GM18873 (cell line): ENCODE measurements around the gene PDE4C.

Experiments
- ATAC-seq: cut with Tn5 transposase; IDR thresholded peaks from one replicate; pipeline ENCODE4 v1.9.1; 2021; ENCODE audit warnings: mild to moderate bottlenecking, moderate library complexity, moderate number of reproducible peaks; ENCODE audit not compliant: unreplicated experiment, low FRiP score

Gene PDE4C

DNA sequence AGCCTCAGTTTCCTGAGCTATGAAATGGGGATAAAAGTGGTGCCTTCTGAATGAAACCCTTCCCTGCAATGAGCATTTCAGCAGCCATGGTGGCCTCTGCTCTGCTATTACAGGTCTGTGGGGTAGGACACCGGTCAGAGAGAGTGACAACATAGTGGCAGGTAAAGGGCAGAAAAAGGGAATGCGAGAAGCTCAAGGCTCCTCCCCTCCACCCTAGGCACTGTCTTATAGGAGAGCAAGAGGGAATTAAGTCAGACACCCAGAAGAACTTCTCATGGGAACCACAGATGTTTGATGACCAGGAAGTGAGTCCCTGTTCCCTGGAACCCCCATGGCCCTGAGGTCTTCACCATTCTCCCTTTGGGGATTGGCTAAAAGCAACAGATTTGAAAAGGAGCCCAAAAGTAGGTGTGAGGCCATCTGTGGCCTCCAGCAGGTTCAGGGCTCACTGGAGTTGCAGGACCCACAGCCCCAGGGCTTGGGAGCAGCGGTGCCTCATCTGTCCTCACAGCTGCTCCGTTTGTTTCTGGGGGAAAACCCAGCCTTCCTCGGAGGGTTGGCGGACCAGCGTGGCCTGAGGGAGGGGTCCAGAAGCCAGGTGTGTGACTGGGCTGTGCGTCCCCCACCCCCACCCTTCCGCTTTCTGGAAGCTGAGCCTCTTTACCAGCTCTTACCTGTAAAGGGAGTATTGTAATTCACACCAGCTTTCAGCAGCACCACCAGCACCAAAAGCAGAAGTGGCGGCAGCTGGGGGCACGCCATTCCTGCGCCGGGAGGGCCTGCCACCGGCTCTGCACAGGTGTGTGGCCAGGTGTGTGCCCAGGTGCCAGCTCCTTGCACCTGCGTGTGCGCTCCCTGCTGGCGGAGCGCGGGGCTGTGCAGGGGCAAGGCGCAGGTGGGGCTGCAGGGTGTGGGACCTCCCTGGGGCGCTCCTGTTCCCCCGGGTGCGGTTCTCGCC lies 28.6 kb upstream of the PDE4C start:
- ATAC-seq = no peak

DNA sequence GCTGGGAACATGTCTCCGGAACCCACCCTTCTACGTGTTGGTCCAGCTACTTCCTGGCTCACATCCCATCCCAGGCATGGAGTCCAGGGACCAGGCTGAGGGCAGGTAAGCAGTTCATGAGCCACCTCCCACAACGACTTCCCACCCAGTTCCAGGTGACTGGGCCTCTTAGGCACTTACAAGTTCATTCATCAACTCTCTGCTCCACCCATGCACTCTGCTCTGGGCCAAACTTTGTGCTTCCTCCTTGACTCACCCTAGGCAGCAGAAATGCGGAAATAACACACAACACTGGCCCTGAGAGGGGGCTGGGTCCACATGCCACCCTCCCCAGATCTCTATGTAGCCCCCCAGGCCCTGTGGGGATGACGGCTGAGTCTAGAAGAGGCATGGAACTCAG lies 27.5 kb upstream of the PDE4C start:
- ATAC-seq = no peak

DNA sequence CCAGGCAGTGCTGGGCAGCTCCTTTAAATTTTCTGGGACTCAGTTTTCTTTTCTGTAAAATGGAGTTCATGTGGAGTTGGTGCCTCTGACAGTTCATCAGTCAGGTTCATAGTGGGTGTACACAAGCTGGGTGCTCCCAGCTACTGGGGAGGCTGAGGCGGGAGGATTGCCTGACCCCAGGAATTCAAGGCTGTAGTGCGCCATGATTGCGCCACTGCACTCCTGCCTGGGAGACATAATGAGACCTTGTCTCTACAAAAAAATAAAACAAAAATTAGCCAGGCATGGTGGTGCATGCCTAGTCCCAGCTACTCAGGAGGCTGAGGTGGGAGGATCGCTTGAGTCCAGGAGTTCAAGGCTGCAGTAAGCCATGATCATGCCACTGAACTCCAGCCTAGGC lies 26.9 kb upstream of the PDE4C start:
- no peak for ATAC-seq

DNA sequence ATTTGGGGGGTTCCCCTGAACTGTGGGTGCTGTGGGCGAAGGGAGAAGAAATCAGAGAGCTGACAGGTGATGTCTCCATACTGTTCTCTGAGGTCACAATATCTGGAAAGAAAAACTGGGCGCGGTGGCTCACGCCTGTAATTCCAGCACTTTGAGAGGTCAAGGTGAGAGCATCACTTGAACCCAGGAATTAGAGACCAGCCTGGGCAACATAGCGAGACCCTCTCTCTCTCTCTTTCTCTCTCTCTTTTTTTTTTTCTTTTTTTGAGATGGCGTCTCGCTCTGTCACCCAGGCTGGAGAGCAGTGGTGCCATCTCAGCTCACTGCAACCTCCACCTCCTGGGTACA lies 26.1 kb upstream of the PDE4C start:
- ATAC-seq = no peak

DNA sequence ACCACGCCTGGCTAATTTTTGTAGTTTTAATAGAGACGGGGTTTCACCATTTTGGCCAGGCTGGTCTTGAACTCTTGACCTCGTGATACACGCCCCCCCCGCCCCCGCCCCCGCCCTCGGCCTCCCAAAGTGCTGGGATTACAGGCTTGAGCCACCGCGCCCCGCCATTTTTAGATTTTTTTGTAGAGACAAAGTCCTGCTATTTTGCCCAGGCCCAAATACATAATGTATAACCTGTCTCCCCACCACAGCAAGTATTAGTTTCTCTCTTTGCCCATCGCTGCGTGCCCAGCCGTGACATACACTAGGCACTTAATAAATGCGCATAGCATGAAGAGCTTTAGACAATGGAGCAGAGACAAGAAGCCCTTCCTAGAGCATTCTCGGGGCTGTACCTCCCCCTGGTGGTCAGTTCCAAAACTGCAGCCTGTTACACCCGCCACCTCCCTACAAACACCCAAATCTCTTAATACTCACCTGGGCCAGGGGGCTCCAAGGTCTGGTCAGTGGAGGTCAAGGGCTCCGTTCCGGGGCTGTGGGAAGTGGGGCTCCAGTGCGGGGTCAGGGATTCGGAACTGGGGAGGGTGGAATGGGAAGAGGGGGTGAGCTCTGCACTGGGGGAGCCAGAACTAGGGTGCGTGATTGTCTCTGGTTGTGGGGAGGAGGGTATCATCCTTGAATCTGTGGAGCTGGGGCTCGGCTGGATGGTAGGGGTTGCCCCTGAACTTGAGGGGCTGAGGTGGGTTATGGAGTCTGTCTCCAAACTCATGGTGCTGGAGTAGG lies 25.5 kb upstream of the PDE4C start:
- no peak for ATAC-seq

DNA sequence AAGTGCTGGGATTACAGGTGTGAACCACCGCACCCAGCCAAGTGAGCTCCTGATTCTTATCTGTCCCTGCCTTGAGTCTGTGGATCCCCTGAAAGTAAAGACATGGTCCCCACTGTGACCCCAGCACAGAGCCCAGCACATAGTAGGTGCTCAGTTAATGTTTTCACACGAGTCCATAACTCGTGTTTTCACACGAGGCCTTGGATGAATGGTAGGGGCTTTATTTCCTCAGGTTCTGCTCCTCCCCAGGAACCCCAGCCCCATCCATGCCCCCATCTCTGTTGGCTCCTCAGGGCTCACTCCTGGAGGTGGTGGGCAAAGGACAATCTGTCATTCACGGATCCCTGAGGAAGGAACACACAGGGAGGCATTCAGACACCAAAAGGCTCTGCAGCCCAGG lies 23.6 kb upstream of the PDE4C start:
- no peak for ATAC-seq

DNA sequence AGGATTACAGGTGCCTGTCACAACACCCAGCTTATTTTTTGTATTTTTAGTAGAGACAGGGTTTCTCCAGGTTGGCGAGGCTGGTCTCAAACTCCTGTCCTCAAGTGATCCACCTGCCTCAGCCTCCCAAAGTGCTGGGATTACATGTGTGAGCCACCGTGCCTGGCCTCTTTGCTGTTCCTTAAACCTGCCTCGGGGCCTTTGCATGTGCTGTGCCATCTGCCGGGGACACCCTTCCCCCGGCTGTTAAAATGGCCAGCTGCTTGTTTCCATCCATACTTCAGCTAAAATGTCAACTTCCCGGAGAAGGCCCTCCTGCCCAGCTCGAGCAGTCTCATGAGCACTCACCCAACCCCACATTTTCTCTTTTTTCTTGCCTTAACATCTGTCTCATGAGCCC lies 19.1 kb upstream of the PDE4C start:
- ATAC-seq = no peak

DNA sequence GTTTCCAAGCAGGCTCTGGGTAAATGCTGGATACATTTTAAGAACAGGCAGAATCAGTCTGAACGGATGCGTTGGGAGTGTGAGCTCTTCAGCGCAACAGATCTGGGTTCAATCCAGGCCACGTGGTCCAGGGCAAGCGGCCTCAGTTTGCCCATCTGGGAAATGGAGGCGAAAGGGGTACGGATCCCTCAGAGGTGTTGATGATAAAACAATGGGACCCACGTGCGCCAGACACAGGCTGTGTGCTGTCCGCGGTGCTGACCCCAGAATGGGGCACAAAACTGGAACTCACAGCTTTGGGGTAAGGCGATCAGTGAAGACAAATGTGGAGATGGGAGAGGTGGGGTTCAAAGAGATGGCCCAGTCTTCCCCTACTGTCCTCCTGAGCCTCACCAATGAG lies 13.1 kb upstream of the PDE4C start:
- no peak for ATAC-seq

DNA sequence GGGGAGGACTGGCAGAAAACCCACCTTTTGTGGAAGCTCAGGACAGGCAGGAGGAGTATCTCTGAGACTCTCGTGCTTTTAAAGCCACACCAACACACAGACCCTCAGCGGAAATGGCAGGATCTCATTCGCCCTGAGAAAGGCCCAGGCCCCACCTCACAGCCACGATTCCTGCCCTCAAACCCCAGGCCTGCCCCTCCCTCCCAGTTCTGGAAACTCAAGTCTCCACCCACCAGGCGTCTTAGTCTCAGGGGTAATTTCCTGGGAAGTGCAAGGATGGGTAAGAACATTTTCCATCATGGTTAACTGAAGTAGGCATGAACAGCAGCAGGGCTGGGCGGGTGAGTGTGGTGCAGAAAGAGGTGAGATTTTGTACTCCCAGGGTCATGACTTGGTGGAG lies 8.0 kb upstream of the PDE4C start:
- no peak for ATAC-seq

DNA sequence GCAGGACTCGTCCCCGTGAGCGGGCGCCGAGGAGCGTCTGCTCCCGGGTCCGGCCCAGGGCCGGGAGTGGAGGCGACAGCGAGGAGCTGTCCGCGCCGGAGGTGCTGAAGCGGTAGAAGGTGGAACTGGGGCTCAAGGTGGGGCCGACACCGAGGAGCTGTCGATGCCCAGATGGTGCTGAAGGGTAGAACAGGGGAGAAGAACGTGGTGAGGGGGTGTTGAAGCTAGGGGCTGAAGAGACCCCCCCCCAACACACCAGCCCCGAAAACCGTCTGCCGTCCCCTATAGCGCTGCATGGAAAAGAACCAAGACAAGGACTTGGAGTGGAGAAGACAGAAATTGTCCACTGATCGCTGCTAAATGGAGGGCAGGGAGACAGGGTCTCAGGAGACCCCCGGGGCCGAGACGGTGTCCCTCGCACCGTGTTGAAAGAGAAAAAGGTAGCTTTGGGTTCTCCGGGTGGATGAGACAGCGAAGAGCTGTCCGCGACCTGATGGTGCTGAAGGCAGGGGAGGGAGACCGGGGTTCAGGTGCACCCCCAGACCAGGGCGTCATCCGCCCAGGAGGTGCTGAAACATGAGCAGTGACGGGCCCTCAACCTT lies 7.1 kb upstream of the PDE4C start:
- no peak for ATAC-seq

DNA sequence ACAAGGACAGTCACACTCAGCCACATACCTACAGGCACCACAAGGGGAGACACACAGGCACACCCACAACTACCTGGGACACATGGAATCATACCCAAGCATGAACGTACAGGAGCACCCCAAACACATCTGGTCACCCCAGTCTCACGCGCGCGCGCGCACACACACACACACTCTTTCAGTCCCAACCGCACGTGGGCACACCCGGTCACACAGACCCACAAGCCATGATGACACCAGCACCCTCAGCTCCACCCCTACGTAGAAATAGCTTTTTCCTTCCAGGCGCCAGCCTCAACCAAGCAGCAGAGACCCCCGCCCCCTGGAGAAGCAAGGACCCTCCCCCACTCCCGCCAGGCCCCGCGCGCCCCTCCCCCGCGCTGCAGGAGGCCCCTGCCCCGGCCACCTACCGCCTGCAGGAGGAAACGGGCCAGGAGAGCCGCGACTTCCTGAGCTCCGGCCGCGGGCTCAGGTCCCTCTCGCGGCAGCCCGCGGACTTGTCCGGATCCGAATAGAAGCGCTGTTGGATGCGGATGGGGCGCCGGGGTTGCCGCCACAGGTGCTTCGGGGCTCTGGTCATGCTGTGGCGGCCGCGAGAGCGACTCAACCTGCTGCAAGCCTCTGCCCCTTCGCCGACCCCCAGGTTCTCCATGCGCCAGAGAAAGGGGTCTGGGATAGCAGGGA lies 6.4 kb upstream of the PDE4C start:
- no peak for ATAC-seq

DNA sequence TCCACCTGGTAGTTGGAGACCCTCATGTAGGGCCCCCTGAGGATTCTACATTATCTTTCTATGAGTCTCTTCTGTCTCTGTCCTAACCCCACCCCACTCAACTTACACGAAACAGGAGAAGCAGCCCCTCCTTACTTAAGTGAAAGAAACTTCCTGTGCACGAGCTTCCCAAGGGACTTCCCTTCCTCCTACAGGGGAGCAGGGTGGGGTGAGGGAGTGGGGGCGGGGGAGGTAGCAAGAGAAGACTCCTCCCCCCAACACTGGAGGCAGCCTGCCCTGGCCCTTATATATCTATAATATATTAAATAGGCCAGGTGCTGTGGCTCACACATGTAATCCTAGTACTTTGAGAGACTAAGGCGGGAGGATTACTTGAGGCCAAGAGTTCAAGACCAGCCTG lies 5.5 kb upstream of the PDE4C start:
- no peak for ATAC-seq

DNA sequence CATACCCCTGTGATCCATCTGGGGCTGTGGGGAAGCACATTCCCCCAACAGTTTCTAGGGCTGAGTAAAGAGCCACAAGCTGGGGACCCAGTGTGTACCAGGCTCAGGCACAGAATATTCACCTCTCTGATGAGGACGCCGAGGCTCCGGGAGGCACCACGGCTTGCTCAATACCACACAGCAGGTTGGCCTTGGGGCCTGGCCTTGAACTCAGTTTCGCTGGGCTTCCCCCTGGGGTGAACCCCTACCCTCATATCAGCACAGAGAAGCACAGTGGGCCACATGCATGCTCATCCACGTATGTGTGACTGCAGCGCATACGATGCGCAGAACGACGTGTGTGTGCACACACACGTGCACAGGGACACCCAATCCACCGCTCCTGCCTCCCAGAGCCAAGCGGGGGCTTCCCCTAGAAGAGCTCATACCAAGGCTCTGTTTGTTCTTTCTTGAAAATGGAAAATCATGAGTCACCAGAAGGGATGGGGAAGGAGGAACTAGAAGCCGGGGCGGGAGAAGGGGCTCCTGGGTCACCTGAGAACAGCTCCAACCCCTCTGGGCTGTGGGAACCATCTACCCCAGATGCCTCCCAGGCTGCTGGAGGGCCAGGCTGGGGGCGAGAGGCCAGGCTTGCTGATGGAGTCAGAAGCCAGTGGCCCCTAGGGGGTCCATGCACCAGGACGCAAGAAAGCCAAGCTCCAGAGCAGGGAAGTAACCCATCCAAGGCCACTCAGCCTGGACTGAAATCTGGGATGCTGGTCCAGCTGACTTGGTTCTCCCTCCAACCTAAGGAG lies 4.9 kb upstream of the PDE4C start:
- ATAC-seq = no peak

DNA sequence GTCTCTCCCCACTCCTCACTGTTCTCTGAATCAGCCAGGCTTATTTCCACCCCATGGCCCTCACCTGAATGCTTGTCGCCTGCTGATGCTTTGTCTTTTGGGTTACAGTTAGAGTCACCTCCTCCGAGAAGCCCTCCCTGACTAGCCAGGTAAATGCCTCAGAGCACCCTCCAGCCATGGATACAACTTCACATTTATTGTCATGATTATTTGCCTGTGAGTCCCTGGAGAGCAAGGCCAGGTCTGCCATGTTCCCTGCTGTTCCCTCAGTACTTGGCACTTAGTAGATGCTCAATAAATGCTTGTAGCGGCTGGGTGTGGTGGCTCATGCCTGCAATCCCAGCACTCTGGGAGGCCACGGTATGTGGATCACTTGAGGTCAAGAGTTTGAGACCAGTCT lies 3.7 kb upstream of the PDE4C start:
- no peak for ATAC-seq

DNA sequence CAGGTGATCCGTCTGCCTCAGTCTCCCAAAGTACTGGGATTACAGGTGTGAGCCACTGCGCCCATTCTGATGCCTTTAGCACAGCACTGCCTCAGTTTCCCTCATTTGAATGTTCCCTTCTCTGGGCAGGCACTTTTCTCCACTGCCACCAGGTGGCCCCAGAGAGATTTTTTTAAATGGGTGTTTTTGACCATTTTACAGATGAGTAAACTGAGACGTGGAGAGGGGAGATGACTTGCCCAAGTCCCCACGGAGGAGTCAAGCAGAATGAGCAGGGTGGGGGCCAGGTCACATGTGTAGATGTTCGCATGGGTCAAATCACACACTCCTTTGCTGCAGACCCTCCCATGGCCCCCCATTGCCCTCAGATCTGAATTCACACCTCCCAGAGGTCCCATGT lies 3.2 kb upstream of the PDE4C start:
- no peak for ATAC-seq

DNA sequence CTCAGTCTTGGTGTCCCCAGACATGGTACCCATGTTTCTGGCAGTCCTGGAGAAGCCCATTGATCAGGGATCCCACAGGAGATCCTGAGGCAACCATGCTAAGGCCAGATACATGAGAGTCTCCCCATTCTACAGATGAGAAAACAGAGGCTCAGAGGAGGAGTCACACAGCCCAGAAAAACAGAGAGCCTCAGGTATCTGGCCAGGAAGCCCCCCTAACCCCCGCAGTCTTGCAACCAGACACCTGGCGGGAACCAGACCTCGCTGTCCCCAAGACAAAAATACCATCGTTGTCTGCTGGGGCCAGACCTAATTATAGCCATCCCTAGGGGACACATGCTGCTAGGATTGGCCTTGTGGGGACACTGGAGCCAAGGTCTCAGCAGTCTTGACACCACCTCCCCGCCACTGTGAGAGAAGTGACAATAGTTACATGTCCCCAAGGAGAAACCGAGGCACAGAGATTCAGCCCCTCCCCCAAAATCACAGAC lies 1.6 kb upstream of the PDE4C start:
- ATAC-seq = no peak

DNA sequence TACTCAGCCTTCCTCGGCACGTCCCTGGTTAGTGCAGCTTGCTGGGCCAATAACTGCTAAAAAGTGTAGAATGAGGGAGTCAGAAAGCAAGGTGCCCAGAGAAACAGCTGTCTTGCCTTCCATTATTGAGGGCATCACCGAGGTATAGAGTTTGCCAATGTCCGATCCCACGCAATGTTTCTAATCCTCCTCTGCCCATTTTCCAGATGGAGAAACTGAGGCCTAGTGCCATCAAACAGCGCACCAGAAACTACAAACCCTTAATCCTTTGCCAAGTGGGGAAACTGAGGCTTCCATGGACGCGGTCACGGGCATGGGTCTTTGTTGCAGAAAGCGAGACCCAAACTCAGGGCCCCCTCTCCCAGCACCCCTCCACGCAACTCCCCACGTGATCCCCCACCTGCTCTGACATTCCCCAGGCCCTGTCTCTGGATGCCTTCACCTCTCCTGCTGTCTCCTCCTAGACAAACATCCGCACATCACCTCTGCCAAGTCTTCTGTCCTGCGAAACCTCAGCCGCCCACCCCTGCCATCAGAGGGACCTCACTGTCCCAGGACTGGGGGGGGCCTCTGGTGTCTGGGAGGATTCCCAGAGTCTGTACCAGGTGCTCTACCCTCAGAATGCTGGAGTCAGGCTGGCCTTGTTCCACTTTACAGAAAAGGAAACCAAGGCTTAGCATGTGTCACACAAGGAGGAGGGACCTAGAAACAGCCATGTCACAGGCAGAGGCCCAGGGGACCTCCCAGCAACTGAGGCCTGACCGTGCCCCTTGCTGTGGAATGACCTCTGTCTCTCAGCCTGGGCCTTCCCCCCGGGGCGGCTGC lies 930 bp upstream of the PDE4C start:
- ATAC-seq = no peak

DNA sequence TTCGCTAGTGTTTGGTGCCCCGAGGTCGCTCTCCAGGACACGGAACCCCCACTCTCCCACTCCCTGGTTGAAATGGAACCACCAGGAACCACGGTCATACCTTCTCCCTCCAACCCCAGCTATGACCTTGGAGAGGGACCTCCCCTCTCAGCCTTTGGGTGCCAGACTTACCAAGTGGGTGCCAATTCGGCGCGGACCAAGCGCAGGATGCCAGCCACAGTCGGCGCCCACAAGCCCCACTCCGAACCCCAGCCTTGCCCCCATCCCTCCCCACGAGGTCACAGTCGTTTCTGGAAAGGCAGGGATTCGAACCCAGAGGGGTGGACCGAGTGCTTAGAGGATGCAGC lies 910 bp downstream of the PDE4C start:
- ATAC-seq = no peak
